HG02884 (cell line): ENCODE results near the gene CCDC3.
"Not testable (repeated sequence)": the region's sequence is repeated elsewhere in the genome, so short reads cannot be mapped to it uniquely, and the experiment has no call there.

Experiments
- ATAC-seq: cut with Tn5 transposase; IDR thresholded peaks from one replicate; pipeline ENCODE4 v1.9.1; 2021; ENCODE audit warnings: mild to moderate bottlenecking, moderate library complexity; ENCODE audit not compliant: unreplicated experiment

Gene CCDC3

GRCh38 chr10:13001887-13002212 is 337 bp upstream of the CCDC3 start:
- ATAC-seq, result no peak

DNA sequence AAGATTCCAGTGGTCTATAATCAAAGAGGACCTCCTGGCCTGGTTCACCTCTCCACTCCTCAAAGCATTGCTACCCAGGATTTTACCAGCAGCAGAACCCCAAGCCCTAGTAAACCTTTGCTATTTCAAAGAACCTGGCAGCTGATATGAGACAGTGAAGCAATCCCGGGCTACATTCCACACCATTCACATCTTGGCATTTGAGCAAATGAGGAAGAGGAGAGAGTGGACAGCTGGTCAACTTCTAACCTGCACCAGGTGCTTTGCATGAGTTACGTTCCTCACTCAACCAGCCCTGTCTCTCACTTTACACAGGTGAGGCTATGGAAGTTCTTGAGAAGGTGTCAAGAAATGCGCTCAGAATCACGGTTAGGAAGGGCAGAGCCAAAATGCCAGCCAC is 1.1 kb downstream of the CCDC3 start:
- no peak for ATAC-seq

DNA sequence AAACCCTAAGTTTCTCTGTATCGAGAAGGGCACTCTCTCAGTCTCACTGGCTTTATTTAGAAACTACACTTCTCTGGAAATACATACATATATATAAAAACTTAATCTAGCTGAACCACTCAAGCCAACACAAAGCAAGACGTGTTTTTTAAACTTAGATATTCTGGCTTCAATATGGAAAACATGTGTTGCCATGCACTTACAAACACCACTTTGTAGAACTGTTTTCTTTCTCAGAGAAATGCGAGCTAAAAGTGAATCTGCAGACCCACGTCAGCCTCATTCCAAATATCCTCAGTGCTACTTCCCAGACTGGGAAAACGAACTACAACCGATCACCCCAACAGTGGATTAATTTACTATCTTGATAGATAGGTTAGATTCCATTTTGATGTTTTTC is 1.7 kb downstream of the CCDC3 start:
- no peak for ATAC-seq

GRCh38 chr10:12995425-12995861 is 6.1 kb downstream of the CCDC3 start:
- no peak for ATAC-seq

GRCh38 chr10:12993595-12993994 is 7.9 kb downstream of the CCDC3 start:
- ATAC-seq, result no peak

- ATAC-seq, result no peak
These were observed 16.2 kb downstream of the CCDC3 start for GRCh38 chr10:12985347-12985746.

DNA sequence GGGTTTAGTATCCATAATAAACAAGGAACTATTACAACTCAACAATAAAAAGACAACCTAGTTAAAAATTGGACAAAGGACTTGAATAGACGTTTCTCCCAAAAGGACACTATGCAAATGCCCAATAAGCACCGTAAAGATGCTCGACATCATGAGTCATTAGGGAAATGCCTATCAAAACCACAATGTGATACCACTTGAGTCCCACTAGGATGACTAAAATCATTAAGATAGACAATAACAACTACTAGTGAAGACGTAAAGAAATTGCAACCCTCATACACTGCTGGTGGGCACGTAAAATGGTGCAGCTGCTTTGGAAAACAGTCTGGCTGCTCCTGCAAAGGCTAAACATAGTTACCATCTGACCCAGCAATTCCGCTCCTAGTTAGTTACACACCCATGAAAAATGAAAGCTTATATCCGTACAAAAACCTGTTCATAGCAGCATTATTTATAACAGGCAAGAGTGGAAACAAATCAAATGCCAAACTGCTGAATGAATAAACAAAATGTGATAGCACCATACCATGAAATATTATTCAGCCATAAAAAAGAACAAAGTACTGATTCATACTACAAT is 17.3 kb downstream of the CCDC3 start:
- ATAC-seq, result no peak

DNA sequence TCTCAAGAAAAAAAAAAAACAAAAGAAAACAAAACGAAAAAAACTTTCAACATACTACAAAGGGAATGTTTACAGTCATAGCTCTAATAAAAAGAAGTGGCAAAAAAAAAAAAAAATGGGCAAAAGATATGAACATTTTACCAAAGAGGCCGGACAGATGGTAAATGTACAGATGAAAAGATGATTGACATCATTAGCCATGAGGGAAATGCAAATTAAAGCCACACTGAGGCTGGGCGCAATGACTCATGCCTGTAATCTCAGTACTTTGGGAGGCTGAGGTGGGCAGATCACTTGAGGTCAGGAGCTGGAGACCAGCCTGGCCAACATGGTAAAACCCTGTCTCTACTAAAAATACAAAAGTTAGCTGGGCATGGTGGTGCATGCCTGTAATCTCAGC is 17.9 kb downstream of the CCDC3 start:
- ATAC-seq, result not testable (repeated sequence)

DNA sequence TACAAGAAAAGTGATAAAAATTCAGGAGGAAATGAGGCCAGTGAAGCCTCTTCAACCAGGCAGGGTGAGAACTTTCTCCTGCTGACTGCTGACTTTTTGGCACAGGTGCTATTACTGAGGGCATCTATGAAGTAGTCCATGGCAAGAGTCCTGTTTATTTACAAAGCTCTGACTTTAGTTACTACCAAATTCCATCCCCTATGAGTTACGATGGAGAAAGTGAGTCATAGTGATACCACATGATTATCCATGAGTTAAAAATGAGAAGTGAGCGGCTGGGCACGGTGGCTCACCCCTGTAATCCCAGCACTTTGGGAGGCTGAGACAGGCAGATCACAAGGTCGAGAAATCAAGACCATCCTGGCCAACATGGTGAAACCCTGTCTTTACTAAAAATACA is 19.9 kb downstream of the CCDC3 start:
- no peak for ATAC-seq

DNA sequence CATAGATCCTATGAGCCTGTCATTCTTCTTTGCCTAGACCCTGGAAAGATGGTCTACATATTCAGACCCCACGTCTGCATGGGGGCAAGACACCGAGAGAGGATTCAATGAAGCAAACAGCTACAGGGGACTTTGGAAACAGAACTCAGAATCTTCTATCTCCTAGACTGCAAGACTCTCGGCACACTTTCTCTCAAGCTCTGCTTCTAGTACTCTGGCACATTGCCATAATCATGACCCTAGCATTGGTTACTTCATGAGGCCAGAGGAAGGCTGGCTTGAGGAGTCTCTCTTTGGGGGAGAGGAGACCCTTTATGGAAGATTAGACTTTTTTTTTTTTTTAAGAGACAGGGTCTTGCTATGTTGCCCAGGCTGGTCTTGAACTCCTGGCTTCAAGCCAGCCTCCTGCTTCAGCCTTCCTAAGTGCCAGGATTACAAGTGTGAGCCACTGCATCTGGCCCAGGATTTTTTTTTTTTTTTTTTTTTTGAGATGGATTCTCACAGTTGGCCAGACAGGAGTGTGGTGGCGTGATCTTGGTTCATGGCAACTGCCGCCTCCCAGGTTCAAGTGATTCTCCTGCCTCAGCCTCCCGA is 20.7 kb downstream of the CCDC3 start:
- ATAC-seq, result no peak

DNA sequence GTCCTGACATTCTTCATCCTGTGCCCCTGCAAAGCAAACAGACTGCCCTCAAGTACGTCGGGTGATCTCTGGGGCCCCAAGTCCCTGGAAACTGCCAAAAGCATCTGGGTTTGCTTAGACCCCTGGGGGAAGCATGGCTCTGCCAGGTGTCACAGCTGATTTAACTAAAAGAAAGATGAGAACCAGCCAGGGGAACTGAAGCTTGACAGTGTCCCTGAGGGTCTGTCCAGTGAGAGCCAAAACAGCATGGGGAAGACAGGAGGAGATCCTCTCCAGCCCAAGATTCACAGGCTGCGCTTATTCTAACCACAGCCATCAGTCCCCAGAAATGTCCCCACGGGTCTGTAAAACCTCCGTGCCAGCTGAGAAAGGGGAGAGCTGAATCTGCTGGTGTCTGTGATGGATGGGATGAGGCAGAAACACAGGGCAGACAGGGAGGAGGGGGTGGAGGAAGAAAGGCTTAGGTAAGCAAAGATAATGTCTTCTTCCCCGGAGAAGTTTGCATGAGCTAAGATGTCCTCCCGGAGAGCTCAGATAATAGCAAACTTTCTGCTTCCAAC is 21.3 kb downstream of the CCDC3 start:
- no peak for ATAC-seq

DNA sequence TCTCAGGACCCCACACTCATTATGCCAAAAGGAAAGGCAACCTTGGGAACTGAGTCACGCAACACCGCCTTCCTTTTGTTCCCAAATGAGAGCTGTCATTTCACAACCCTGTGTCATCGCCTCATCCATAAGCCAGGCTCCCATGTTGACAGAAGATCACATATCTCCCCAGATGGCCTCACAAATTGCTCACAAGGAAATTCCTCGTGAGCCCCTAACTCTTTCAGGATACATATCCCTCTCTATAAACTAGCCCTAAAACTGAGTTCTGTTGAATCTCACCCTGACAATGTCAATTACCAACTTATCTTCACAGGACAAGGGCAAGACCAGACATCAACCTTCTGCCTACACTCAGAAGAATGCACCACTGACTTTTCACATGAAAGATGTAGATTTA is 22.6 kb downstream of the CCDC3 start:
- no peak for ATAC-seq

GRCh38 chr10:12975906-12976305 is 25.6 kb downstream of the CCDC3 start:
- ATAC-seq, result no peak

DNA sequence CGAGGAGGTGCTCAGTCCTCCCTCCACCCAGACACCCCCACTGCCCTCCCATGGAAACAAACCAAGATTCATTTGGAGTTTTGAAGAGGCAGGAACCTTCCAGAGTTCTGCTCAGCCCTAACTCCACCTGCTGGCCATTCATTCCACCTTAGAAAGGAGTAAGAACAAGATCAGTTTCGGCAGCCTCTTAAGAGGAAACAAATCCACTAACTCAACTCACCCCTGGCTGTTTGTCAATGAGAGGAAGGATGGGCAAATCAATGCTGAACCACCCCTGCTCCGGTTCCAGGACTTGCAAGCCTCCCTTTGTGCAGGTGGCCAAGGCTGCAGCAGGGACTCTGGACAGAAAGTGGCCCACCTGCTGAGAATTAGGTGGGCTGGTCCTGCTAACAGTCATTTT is 26.2 kb downstream of the CCDC3 start:
- ATAC-seq, result no peak

DNA sequence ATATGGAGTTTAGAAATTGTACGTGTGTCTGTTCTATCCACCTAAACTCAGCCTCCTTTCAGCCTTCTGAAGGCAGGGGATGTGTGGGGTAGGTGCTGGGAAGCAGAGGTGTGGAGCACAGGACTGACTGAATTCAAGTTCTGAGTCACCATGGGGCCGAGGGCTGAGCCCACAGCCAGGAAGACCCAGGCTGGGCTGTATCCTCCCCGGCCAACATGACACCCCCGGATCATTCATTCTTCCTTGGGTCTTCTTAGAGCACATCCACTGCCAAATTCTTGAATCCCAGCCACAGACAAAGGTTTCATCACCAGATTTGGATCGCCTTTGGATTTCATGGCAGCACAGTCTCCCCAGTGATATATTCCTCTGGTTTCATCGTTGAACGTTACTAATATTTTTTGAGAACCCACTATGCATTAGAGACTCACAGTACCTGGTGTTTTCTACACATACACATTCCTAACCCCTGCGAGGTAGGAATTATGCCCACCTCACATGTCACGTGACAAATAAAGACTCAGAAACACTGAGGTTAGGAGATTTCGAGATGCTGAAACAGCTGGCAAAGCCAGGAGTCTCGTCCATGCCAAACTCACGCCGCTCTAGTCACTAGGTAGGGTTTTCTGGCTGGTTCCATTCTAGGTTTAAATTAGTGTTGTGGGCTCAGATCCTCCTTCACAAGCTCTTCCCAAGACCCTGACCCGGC is 26.9 kb downstream of the CCDC3 start:
- no peak for ATAC-seq

- no peak for ATAC-seq
These were observed 27.4 kb downstream of the CCDC3 start for GRCh38 chr10:12974078-12974477.

DNA sequence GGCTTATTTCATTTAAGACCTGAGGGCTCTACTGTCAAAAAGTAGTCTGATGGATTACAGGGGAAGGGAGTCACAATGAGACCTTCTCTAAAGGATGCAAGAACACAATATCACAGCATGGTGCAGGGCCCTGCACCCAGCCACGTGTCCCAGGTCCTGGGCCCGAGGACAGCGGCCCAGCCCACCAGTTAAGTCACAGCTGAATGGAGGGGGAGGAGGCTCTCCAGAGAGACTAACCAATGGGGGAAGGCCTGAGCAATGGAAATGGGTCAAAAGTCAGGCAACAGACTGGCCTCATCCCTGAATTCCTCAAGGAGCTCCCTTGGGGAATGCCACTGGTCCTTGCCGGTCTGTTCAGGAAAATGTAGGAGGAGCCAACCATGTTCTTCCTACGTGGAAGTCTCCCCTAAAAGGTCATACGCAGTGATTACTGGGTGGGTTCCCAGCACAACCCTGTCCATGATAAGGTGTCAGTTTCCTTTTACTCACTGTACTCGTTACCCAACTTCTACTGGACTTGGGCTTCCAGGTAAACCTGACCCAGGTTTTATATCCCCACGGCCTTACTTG is 28.3 kb downstream of the CCDC3 start:
- no peak for ATAC-seq

DNA sequence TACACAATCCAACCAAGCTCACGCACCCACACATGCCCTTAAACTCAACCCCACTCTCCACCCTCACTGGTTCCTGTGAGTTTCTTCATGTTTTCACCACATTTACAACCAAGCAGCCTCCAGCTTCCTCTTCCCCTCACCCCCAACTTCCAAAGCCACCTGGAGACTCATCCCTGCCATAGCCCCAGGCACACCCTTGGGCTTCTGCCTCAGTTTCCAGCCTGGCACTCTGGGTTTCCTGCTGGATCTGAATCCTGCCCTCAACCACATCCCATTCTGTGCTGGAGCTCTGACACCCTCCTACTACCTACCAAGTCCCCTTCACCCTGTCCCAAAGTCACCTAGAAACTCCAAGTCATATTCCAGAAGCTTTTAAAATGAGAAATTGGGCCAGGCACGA is 29.4 kb downstream of the CCDC3 start:
- ATAC-seq, result no peak

DNA sequence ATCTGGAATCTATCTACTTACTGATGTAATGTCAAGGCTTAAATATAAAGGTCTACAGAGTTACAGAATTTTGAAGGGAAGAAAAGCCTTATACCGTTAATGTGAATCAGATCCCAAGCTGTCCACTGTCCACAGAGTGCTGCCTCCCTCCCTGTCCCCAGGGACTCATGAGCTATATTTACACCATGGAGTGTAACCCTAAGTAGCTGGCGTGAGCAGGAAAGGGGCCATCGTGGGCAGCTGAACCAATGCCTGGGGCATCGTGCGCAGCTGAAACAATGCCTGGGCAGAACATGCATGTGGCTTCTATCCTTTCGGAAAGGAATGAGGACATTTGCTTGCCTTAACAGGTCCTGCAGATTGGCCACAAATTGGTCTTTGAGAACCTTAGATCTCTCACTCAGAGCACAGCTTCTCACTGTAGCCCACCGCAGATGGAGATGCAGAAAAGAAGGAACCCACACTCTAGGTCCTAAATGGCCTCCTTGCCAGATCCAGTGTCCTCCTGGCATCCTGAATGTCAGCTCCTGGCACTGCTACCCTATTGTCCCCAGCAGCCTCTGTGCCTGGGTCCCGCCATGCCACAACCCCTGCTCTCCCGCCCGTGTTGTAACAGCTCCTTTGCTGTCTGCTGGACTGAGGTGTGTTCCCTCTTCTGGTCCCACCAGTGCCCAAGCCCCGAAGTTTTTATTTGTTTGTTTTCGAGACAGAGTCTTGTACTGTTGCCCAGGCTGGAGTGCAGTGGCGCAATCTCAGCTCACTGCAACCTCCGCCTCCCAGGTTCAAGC is 30.3 kb downstream of the CCDC3 start:
- no peak for ATAC-seq

DNA sequence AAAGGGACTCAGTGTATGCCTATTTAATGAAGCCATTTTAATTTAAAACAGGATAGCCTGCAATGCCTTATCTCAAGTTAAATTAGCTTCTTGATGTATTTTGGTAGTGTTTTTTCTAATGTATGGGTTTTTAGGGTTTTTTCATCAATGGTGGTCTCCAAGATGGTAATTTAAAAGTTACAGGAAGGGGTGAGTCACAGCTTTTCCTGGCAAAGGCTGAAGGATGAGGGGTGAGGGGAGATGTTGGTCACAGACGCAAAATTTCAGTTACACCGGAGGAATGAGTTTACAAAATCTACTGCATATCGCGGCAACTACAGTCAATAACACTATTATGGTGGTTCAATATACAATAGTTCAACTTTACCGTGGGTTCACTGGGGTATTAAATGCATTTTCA is 31.6 kb downstream of the CCDC3 start:
- ATAC-seq, result no peak

DNA sequence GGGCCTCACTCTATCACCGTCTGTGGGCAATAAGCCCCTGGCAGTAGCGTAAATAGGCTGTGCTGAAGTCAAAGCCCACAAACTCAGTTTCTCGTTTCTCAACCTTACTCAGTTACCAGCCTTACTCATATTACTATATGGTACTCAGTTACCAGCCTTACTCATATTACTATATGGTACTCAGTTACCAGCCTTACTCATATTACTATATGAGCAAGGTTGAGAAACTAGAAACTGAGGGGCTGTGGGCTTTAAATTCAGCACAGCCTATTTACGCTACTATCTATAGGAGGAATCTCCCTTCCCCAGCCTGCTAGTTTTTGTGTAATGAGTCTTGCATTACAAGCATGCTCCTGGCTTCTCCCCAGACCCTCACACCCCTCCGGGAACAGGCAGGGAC is 35.4 kb downstream of the CCDC3 start:
- no peak for ATAC-seq
